ENCODE results near the gene ATP2C2. TPM values are rescaled to one million over a fixed set of nuclear protein-coding genes. Genes with fewer than 3 reads are reported as not detected.

The ATP2C2 gene, protein sequence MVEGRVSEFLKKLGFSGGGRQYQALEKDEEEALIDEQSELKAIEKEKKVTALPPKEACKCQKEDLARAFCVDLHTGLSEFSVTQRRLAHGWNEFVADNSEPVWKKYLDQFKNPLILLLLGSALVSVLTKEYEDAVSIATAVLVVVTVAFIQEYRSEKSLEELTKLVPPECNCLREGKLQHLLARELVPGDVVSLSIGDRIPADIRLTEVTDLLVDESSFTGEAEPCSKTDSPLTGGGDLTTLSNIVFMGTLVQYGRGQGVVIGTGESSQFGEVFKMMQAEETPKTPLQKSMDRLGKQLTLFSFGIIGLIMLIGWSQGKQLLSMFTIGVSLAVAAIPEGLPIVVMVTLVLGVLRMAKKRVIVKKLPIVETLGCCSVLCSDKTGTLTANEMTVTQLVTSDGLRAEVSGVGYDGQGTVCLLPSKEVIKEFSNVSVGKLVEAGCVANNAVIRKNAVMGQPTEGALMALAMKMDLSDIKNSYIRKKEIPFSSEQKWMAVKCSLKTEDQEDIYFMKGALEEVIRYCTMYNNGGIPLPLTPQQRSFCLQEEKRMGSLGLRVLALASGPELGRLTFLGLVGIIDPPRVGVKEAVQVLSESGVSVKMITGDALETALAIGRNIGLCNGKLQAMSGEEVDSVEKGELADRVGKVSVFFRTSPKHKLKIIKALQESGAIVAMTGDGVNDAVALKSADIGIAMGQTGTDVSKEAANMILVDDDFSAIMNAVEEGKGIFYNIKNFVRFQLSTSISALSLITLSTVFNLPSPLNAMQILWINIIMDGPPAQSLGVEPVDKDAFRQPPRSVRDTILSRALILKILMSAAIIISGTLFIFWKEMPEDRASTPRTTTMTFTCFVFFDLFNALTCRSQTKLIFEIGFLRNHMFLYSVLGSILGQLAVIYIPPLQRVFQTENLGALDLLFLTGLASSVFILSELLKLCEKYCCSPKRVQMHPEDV
- total RNA-seq (2022; extraction: Qiagen RNA extraction; ENCODE audit: low read depth), result 0.09 to 0.51 TPM (median 0.19 TPM) in 4 of 5 replicates, not detected in the other

GRCh38 chr16:84368308-84368996, at the start of gene ATP2C2:
TSS of gene ATP2C2 (plus strand) at chr16:84368538. CDS start at chr16:84368616, 78 bp downstream.

DNA sequence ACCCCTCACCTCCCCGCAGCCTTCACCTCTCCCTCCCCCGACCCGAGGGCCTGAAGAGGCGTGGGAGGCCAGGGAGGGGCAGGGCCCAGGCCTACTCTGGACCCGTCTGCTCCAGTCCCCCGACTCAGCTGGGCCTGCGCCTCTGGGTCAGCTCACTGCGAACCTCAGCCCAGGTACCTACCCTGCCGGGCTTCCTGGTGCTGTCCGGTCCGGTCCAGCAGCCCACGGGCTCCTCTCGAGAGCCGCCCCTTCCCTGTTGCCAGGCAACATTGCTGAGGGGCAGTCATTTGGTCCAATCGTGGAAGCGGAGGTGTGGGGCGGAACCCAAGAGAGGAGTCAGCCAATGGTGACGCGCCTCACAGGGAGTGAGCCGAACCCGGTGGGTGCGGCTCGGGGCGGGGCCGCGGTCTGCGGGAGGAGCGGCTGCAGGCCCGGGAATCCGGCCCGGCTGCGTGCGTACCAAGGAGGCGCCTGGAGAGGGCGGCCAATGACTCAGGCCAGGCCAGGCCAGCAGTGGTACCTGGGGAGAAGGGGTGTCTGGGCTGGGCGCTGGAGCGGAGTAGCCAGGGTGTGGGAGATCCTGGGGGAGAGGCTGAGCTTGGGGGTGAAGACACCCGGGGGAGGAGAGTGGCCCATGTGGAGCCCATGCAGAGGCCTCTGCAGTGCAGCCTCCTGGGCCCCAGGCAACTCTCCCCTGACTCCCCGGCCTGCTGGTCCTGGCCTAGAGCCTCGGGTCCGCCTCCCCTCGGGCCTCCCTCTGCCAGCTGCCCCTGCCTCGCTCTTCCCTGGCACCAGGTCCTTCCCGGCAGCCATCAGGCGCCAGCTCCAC, 136.3 kb downstream of the ATP2C2 start, which contains the start of gene MEAK7:
MEAK7 (minus strand) TSS at position 240 of the 829 bp plus-strand sequence. CDS start 6,573 bp downstream, outside the sequence.

Other genes with a start within 250 kb of the ATP2C2 start
- gene HSDL1, start 223.4 kb upstream of the ATP2C2 start, total RNA-seq (2022; extraction: Qiagen RNA extraction; ENCODE audit: low read depth), result 14.6 to 19.7 TPM (median 18.5 TPM) in 5 replicates
- gene DNAAF1, start 223.2 kb upstream of the ATP2C2 start, total RNA-seq (2022; extraction: Qiagen RNA extraction; ENCODE audit: low read depth), result 0.18 to 0.28 TPM (median 0.22 TPM) in 4 of 5 replicates, not detected in the other
- gene TAF1C, start 181.5 kb upstream of the ATP2C2 start, total RNA-seq (2022; extraction: Qiagen RNA extraction; ENCODE audit: low read depth), result 16.1 to 37.0 TPM (median 31.8 TPM) in 5 replicates
- gene ADAD2, start 177.4 kb upstream of the ATP2C2 start, total RNA-seq (2022; extraction: Qiagen RNA extraction; ENCODE audit: low read depth), result not detected in 5 replicates
- gene KCNG4, start 128.5 kb upstream of the ATP2C2 start, total RNA-seq (2022; extraction: Qiagen RNA extraction; ENCODE audit: low read depth), result not detected in 5 replicates
- not detected in 5 replicates for gene WFDC1, start 73.7 kb upstream of the ATP2C2 start, total RNA-seq (2022; extraction: Qiagen RNA extraction; ENCODE audit: low read depth)
- 47.6 to 66.1 TPM (median 51.8 TPM) in 5 replicates for gene MEAK7, start 136.1 kb downstream of the ATP2C2 start, total RNA-seq (2022; extraction: Qiagen RNA extraction; ENCODE audit: low read depth)
- 408 to 555 TPM (median 524 TPM) in 5 replicates for gene COTL1, start 249.5 kb downstream of the ATP2C2 start, total RNA-seq (2022; extraction: Qiagen RNA extraction; ENCODE audit: low read depth)